ENCODE measurements around the gene TEX29.

The TEX29 gene

GRCh38 chr13:111325146-111325890 lies 4.9 kb downstream of the TEX29 start:
- no peaks in the 10 kb centered on the region for H3K27me3 Mint-ChIP-seq
- H3K4me3 Mint-ChIP-seq, result no peak overlapping the region

GRCh38 chr13:111325941-111326620 lies 5.6 kb downstream of the TEX29 start:
- Mint-ChIP-seq H3K4me3 (no peak overlapping the region), H3K4me1 (peaks cover 5% of the 10 kb centered on the region), H3K9me3 (no peaks in the 10 kb centered on the region), H3K27ac (no peak overlapping the region), H3K36me3 (no peaks in the 10 kb centered on the region), H3K27me3 (no peaks in the 10 kb centered on the region)

More at GRCh38 chr13:111325146-111325890, 4.9 kb downstream of the TEX29 start:
- Mint-ChIP-seq H3K27ac (no peak overlapping the region), H3K9me3 (no peaks in the 10 kb centered on the region), H3K4me1 (peaks cover 5% of the 10 kb centered on the region), H3K36me3 (no peaks in the 10 kb centered on the region)

DNA sequence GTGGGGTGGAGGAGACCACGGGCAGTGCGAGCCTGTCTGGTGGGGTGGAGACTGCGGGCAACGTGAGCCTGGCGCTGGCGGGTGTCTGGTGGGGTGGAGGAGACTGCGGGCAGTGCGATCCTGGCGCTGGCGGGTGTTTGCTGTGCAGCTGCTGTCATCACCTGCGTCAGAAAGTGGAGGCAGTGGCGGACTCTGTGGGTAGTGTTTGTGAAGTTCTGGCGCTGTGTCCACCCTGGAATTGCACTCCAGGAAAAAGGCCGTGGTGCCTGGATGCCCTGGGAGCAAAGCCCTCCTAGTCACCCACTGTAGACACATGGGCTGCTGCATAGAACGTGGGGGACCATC lies 6.2 kb downstream of the TEX29 start:
- Mint-ChIP-seq H3K27me3 (no peaks in the 10 kb centered on the region), H3K9me3 (no peaks in the 10 kb centered on the region), H3K27ac (no peak overlapping the region), H3K4me3 (no peak overlapping the region), H3K4me1 (peaks cover 5% of the 10 kb centered on the region), H3K36me3 (no peaks in the 10 kb centered on the region)

- H3K9me3 Mint-ChIP-seq, result no peaks in the 10 kb centered on the region
- no peak overlapping the region for H3K27ac Mint-ChIP-seq
- H3K36me3 Mint-ChIP-seq, result peaks cover 3% of the 10 kb centered on the region
- no peaks in the 10 kb centered on the region for H3K27me3 Mint-ChIP-seq
- peaks cover 5% of the 10 kb centered on the region for H3K4me1 Mint-ChIP-seq
- no peak overlapping the region for H3K4me3 Mint-ChIP-seq
Measured at GRCh38 chr13:111326981-111327642, 6.7 kb downstream of the TEX29 start.

DNA sequence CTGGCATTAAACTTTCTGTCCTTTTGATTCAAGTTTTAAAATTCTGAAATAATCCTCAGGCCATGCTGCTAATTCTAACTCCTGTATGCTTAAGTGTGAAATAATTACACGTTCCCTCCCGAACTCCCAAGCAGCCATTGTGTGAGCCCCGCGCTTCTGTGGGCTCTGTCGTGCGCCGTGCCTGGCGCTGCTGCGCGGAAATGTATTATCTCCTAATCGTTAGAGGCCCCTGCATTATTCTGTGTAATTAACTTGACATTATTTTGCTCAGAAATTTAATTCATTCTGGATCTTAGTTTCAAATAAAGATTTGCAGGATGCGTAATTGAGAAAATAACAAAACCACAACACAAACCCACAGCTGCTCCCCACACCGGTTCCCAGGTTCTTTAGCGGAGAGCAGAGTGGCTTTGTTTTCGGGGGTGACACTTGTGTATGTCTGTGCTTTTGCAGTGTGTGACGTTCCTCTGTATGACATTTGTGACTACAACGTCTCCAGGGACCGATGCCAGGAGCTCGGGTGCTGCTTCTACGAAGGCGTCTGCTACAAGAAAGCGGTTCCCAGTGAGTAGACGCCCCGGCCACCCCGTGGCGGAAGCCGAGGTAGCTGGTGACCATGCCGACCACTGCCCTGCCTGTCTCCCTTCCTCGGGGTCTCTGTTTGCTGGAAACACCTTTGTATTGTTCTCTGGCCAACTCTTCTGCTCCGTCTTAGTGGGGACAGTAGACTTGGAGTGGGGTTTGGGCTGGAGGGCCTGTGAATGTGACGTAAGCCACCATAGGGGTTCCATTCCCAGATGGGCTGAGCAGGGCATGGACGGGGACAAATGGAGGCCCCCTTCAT lies 7.5 kb downstream of the TEX29 start:
- Mint-ChIP-seq H3K4me3 (no peak overlapping the region), H3K27ac (no peak overlapping the region), H3K9me3 (peaks cover 5% of the 10 kb centered on the region), H3K36me3 (peaks cover 7% of the 10 kb centered on the region), H3K27me3 (no peaks in the 10 kb centered on the region), H3K4me1 (peaks cover 5% of the 10 kb centered on the region)

GRCh38 chr13:111328574-111329410 lies 8.3 kb downstream of the TEX29 start:
- Mint-ChIP-seq H3K4me3 (no peak overlapping the region), H3K9me3 (peaks cover 10% of the 10 kb centered on the region), H3K4me1 (peaks cover 1% of the 10 kb centered on the region), H3K27me3 (no peaks in the 10 kb centered on the region), H3K36me3 (peaks cover 12% of the 10 kb centered on the region), H3K27ac (no peak overlapping the region)

GRCh38 chr13:111329641-111330040 lies 9.2 kb downstream of the TEX29 start:
- Mint-ChIP-seq H3K27ac (no peak overlapping the region), H3K4me1 (no peaks in the 10 kb centered on the region), H3K4me3 (no peak overlapping the region), H3K36me3 (peaks cover 18% of the 10 kb centered on the region), H3K27me3 (no peaks in the 10 kb centered on the region), H3K9me3 (peaks cover 10% of the 10 kb centered on the region)

DNA sequence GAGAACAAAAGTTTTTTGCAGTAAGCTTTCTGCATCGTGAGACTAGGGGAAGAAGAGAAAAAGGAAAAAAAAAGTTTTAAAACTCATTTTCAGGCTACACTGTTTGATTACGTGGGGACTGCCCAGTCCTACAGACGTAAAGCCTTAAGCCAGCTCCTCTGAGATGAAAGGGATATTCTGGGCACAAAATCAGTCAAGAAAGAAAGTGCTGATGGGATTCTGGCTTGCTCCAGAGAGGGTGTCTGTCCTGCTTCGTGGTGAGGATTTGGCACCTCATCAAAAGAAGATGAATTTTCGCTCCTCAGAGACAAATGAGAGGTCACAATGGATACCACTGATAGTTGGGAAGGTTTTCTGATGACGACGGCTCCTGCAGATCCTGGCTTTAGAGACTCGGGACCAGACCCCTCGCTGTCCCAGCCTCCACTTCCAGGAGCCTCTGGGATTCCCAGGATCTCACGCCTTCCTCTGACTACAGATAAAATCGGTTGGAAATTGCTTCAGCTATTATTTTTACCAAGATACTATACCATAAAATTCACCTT lies 9.7 kb downstream of the TEX29 start:
- Mint-ChIP-seq H3K27ac (no peak overlapping the region), H3K4me3 (no peak overlapping the region), H3K4me1 (no peaks in the 10 kb centered on the region), H3K9me3 (peaks cover 10% of the 10 kb centered on the region), H3K27me3 (no peaks in the 10 kb centered on the region), H3K36me3 (peaks cover 19% of the 10 kb centered on the region)

DNA sequence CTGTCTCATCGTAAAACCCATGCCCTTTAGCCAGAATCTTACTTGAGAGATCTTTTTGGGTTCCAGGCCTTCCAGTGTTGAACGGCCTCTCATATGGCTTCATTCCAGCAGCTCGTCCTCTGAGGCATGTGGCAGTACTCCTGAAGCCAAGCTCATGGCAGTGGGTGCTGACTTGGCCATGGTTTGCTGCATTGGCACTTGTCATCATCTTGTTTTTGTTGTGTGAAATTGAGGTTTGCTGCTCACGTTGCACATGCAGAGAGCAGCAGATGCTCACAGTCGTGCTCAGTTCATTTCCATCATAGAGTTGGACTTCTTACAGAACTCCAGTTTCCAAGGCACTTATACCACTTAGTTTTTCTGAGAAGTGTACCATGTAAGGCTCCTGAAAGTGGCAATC lies 14.9 kb downstream of the TEX29 start:
- no peak overlapping the region for H3K4me3 Mint-ChIP-seq
- H3K9me3 Mint-ChIP-seq, result peaks cover 10% of the 10 kb centered on the region
- peaks cover 26% of the 10 kb centered on the region for H3K36me3 Mint-ChIP-seq
- no peaks in the 10 kb centered on the region for H3K27me3 Mint-ChIP-seq
- no peak overlapping the region for H3K27ac Mint-ChIP-seq
- no peaks in the 10 kb centered on the region for H3K4me1 Mint-ChIP-seq

GRCh38 chr13:111336666-111337065 lies 16.2 kb downstream of the TEX29 start:
- peaks cover 26% of the 10 kb centered on the region for H3K36me3 Mint-ChIP-seq
- H3K4me3 Mint-ChIP-seq, result no peak overlapping the region
- peaks cover 10% of the 10 kb centered on the region for H3K9me3 Mint-ChIP-seq
- no peaks in the 10 kb centered on the region for H3K4me1 Mint-ChIP-seq
- no peaks in the 10 kb centered on the region for H3K27me3 Mint-ChIP-seq
- no peak overlapping the region for H3K27ac Mint-ChIP-seq

DNA sequence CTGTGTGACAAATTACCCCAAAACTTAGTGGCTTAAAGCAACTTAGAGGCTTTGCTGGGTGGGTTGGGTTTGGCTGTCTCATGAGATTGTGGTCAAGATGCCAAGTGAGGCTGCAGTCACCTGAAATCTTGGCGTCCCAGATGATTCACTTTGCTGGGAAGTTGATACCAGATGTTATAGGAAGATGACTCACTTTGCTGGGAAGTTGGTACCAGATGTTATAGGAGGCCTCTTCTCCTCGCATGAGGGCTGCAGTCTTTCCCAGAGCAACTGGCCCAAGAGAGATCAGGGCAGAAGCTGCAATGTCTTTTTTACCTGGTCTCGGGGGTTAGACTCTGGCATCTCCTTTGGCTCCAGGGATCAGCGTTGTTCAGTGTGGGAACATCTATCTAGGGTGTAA lies 16.8 kb downstream of the TEX29 start:
- Mint-ChIP-seq H3K4me3 (no peak overlapping the region), H3K36me3 (peaks cover 24% of the 10 kb centered on the region), H3K4me1 (no peaks in the 10 kb centered on the region), H3K27me3 (no peaks in the 10 kb centered on the region), H3K27ac (no peak overlapping the region), H3K9me3 (peaks cover 10% of the 10 kb centered on the region)

- peaks cover 22% of the 10 kb centered on the region for H3K36me3 Mint-ChIP-seq
- H3K27me3 Mint-ChIP-seq, result no peaks in the 10 kb centered on the region
- H3K4me1 Mint-ChIP-seq, result no peaks in the 10 kb centered on the region
- no peak overlapping the region for H3K4me3 Mint-ChIP-seq
- H3K27ac Mint-ChIP-seq, result no peak overlapping the region
- peaks cover 8% of the 10 kb centered on the region for H3K9me3 Mint-ChIP-seq
Measured at GRCh38 chr13:111337741-111338140, 17.3 kb downstream of the TEX29 start.

DNA sequence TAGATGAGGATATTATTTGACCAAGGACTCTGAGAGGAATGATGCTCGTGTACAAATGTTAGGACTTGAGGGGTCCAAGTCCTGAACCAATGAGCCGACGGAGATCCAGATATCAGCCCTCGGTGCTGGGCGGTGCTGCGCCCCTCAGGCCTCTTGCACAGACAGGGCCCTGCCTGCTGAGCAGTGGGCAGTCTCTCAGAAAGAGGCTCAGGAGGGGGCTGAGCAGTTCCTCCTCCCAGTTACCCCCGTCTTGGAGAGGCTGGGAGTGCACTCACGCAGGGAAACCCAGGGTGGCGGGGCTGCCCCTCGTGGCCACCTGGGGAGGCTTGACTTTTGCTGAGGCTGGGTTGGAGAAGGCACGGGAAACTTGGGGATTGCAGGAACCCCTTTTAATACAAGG lies 18.4 kb downstream of the TEX29 start:
- no peak overlapping the region for H3K27ac Mint-ChIP-seq
- no peaks in the 10 kb centered on the region for H3K4me1 Mint-ChIP-seq
- H3K4me3 Mint-ChIP-seq, result no peak overlapping the region
- H3K9me3 Mint-ChIP-seq, result no peaks in the 10 kb centered on the region
- H3K27me3 Mint-ChIP-seq, result no peaks in the 10 kb centered on the region
- H3K36me3 Mint-ChIP-seq, result peaks cover 14% of the 10 kb centered on the region

- H3K27me3 Mint-ChIP-seq, result no peaks in the 10 kb centered on the region
- H3K4me1 Mint-ChIP-seq, result no peaks in the 10 kb centered on the region
- H3K9me3 Mint-ChIP-seq, result no peaks in the 10 kb centered on the region
- no peak overlapping the region for H3K4me3 Mint-ChIP-seq
- H3K36me3 Mint-ChIP-seq, result peaks cover 9% of the 10 kb centered on the region
- no peak overlapping the region for H3K27ac Mint-ChIP-seq
Measured at GRCh38 chr13:111339366-111340143, 19.1 kb downstream of the TEX29 start.
